Measurements from ENCODE around the gene WDR7.
A peak's percentile ranks its signal among the peaks of the same experiment; 100 is the strongest.

Gene WDR7

GRCh38 chr18:56812674-56813073 lies 161.5 kb downstream of the WDR7 start:
- DNase-seq, result no peak

GRCh38 chr18:56815926-56816325 lies 164.8 kb downstream of the WDR7 start:
- no peak for DNase-seq

- DNase-seq, result no peak
Observed at GRCh38 chr18:56823986-56824565, 172.9 kb downstream of the WDR7 start.

GRCh38 chr18:56825321-56825720 lies 174.2 kb downstream of the WDR7 start:
- peak; percentile 74 to 76 for DNase-seq

- DNase-seq, result no peak
Observed at GRCh38 chr18:56825878-56826277, 174.7 kb downstream of the WDR7 start.

GRCh38 chr18:56831988-56832387 lies 180.8 kb downstream of the WDR7 start:
- no peak for DNase-seq

- no peak for DNase-seq
Observed at GRCh38 chr18:56835331-56835730, 184.2 kb downstream of the WDR7 start.

- DNase-seq, result no peak
Observed at GRCh38 chr18:56836173-56836572, 185.0 kb downstream of the WDR7 start.

GRCh38 chr18:56841836-56842235 lies 190.7 kb downstream of the WDR7 start:
- no peak for DNase-seq

- no peak for DNase-seq
Observed at GRCh38 chr18:56843241-56843640, 192.1 kb downstream of the WDR7 start.

- DNase-seq, result no peak
Observed at GRCh38 chr18:56844556-56844955, 193.4 kb downstream of the WDR7 start.

- no peak for DNase-seq
Observed at GRCh38 chr18:56851774-56852173, 200.6 kb downstream of the WDR7 start.

GRCh38 chr18:56853961-56854360 lies 202.8 kb downstream of the WDR7 start:
- no peak for DNase-seq

GRCh38 chr18:56861244-56861643 lies 210.1 kb downstream of the WDR7 start:
- DNase-seq, result no peak

- DNase-seq, result peak; percentile 69 to 77
Observed at GRCh38 chr18:56869189-56869777, 218.1 kb downstream of the WDR7 start.

- DNase-seq, result no peak
Observed at GRCh38 chr18:56870982-56871381, 219.8 kb downstream of the WDR7 start.

GRCh38 chr18:56872140-56872539 lies 221.0 kb downstream of the WDR7 start:
- no peak for DNase-seq

GRCh38 chr18:56873441-56874140 lies 222.4 kb downstream of the WDR7 start:
- DNase-seq, result no peak

- no peak for DNase-seq
Observed at GRCh38 chr18:56878711-56879110, 227.6 kb downstream of the WDR7 start.

GRCh38 chr18:56884511-56884910 lies 233.4 kb downstream of the WDR7 start:
- no peak for DNase-seq

- DNase-seq, result no peak
Observed at GRCh38 chr18:56888978-56889377, 237.8 kb downstream of the WDR7 start.

GRCh38 chr18:56889621-56890020 lies 238.5 kb downstream of the WDR7 start:
- no peak for DNase-seq

GRCh38 chr18:56890632-56891031 lies 239.5 kb downstream of the WDR7 start:
- DNase-seq, result no peak

GRCh38 chr18:56891116-56891515 lies 240.0 kb downstream of the WDR7 start:
- DNase-seq, result no peak

- DNase-seq, result peak in 1 of 2 experiments; percentile 4
Observed at GRCh38 chr18:56891870-56892269, 240.7 kb downstream of the WDR7 start.

Data from AML-193 (cell line).